ENCODE measurements around the gene HDAC4.

The HDAC4 gene

DNA sequence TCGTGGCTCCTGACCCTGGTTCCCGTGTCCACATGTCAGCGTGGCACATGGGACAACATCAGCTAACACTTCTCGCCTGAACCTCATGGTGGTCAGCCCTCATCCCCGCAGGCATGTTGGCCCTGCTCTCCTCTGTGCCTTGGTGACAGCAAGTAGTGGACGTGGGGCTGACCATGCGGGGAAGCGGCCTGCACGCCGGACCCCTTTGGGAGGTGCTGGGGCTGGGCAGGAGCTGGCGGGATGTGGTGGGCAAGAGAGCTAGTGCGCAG is 303.5 kb downstream of the HDAC4 start:
- no peak overlapping the region for H2AFZ ChIP-seq (ENCODE audit: low read length)
- no peaks in the 10 kb centered on the region for H3K27me3 ChIP-seq (ENCODE audit: insufficient read depth, low read length, poor library complexity, severe bottlenecking)
- H3K4me1 ChIP-seq (ENCODE audit: insufficient read depth, low read length, poor library complexity, severe bottlenecking): peaks cover 8% of the 10 kb centered on the region
- peak overlapping the region; percentile 59 for H3K9ac ChIP-seq (ENCODE audit: low read depth, low read length, poor library complexity, severe bottlenecking)
- H3K9me3 ChIP-seq (ENCODE audit: insufficient read depth, low read depth, low read length): no peaks in the 10 kb centered on the region
- no peaks in the 10 kb centered on the region for H3K9me2 ChIP-seq (replicated peaks; ENCODE audit: low read depth, low read length)
- H3K4me2 ChIP-seq (ENCODE audit: low read depth, low read length, poor library complexity, severe bottlenecking): peak overlapping the region; percentile 54
- H3K4me3 ChIP-seq (ENCODE audit: low read length, poor library complexity, severe bottlenecking): no peak overlapping the region
- H3F3A ChIP-seq (ENCODE audit: low read depth): no peaks in the 10 kb centered on the region
- no peaks in the 10 kb centered on the region for H3K79me2 ChIP-seq (ENCODE audit: insufficient read depth, low read length)
- TF ChIP-seq, protein P1, sequence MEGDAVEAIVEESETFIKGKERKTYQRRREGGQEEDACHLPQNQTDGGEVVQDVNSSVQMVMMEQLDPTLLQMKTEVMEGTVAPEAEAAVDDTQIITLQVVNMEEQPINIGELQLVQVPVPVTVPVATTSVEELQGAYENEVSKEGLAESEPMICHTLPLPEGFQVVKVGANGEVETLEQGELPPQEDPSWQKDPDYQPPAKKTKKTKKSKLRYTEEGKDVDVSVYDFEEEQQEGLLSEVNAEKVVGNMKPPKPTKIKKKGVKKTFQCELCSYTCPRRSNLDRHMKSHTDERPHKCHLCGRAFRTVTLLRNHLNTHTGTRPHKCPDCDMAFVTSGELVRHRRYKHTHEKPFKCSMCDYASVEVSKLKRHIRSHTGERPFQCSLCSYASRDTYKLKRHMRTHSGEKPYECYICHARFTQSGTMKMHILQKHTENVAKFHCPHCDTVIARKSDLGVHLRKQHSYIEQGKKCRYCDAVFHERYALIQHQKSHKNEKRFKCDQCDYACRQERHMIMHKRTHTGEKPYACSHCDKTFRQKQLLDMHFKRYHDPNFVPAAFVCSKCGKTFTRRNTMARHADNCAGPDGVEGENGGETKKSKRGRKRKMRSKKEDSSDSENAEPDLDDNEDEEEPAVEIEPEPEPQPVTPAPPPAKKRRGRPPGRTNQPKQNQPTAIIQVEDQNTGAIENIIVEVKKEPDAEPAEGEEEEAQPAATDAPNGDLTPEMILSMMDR (conservative IDR thresholded peaks at IDR 0.05; ENCODE audit: low read length): no peak
- no peak for TF ChIP-seq EZH2phosphoT487 (IDR thresholded peaks at IDR 0.05; ENCODE audit: borderline replicate concordance)
- peaks cover 3% of the 10 kb centered on the region; the same call in 1 of the 2 replicates for H3K36me3 ChIP-seq (ENCODE audit: insufficient read depth, low read length)
- H4K20me1 ChIP-seq (ENCODE audit: insufficient read depth, low read length, poor library complexity, severe bottlenecking): no peaks in the 10 kb centered on the region

DNA sequence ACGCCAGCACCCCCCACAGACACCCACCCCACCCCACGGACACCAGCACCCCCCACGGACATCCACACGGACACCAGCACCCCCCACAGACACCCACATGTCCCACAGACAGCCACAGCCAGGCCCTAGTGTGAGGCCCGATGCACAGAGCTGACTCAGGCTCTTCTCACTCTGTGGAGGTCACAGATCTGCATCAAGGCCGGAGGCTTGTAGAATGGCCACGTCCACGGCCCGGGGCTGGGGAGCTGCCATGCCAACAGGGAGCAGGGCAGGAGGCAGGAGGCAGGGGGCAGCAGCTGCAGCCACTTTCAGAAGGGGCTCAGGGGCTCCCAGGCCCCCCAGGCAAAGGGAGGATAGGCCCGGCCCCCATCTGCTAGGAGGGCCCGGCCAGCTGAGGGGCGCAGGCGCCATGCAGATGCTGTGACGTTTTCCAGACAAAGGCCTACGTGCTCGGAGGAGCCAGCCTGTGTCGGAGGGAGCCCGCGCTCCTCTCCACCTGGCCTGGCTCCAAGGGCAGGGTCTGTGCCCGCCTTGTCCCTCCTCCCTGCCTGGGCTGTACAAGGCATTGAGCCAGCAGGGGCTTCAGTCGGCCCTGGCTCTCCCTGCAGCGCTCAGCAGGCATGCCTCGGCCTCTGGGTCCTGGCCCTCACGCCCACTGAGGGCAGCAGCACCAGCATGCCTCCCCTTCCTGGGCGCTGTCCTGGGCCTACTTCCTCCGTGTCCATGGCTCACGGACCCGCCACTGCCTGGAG is 304.0 kb downstream of the HDAC4 start:
- Histone ChIP-seq H3K27me3 (ENCODE audit: insufficient read depth, low read length, poor library complexity, severe bottlenecking) (no peaks in the 10 kb centered on the region), H2AFZ (ENCODE audit: low read length) (no peak overlapping the region), H3K4me3 (ENCODE audit: low read length, poor library complexity, severe bottlenecking) (no peak overlapping the region), H3K9me3 (ENCODE audit: insufficient read depth, low read depth, low read length) (no peaks in the 10 kb centered on the region), H3F3A (ENCODE audit: low read depth) (no peaks in the 10 kb centered on the region), H3K4me1 (ENCODE audit: insufficient read depth, low read length, poor library complexity, severe bottlenecking) (peaks cover 8% of the 10 kb centered on the region), H3K9me2 (replicated peaks; ENCODE audit: low read depth, low read length) (no peaks in the 10 kb centered on the region), H3K36me3 (ENCODE audit: insufficient read depth, low read length) (no peaks in the 10 kb centered on the region; the same call in 1 of the 2 replicates), H4K20me1 (ENCODE audit: insufficient read depth, low read length, poor library complexity, severe bottlenecking) (no peaks in the 10 kb centered on the region), H3K79me2 (ENCODE audit: insufficient read depth, low read length) (no peaks in the 10 kb centered on the region), H3K4me2 (ENCODE audit: low read depth, low read length, poor library complexity, severe bottlenecking) (no peak overlapping the region), H3K9ac (ENCODE audit: low read depth, low read length, poor library complexity, severe bottlenecking) (peak overlapping the region; percentile 59)
- TF ChIP-seq EZH2phosphoT487 (IDR thresholded peaks at IDR 0.05; ENCODE audit: borderline replicate concordance): no peak
- TF ChIP-seq, protein P1 (conservative IDR thresholded peaks at IDR 0.05; ENCODE audit: low read length): no peak

DNA sequence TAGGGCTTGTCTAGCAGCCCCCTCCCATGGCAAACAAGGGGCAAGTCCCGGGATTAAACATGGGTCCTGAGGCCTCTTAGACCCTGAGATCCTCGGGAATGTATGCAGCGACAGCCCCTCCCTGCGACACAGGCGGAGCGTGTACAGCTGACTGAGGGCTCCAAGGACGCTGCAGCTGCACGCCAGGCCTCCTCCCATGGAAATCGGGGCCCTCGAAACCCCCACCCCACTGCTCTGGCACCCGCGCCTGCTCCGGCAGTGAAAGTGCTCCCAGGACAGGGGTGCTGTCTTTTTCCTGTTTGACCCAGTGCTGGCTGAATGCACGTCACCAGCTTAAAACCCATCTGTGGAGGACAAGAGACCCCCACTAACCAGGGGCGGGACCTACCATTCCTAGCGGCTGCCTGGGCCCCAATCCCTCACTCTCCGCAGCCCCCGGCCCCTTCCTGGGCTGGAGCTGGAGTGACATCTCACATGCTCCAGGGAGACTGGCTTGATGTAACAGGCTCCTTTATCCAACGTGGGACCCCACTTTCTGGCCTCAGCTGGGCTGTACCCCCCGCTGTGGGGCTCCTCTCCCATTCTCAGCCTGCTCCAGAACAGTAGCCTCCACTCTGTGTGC is 305.2 kb downstream of the HDAC4 start:
- Histone ChIP-seq H3K79me2 (ENCODE audit: insufficient read depth, low read length) (no peaks in the 10 kb centered on the region), H3K4me1 (ENCODE audit: insufficient read depth, low read length, poor library complexity, severe bottlenecking) (peaks cover 8% of the 10 kb centered on the region), H4K20me1 (ENCODE audit: insufficient read depth, low read length, poor library complexity, severe bottlenecking) (no peaks in the 10 kb centered on the region), H2AFZ (ENCODE audit: low read length) (no peak overlapping the region), H3K36me3 (ENCODE audit: insufficient read depth, low read length) (no peaks in the 10 kb centered on the region), H3K9ac (ENCODE audit: low read depth, low read length, poor library complexity, severe bottlenecking) (no peak overlapping the region), H3K4me3 (ENCODE audit: low read length, poor library complexity, severe bottlenecking) (no peak overlapping the region), H3K9me2 (replicated peaks; ENCODE audit: low read depth, low read length) (no peaks in the 10 kb centered on the region), H3K27me3 (ENCODE audit: insufficient read depth, low read length, poor library complexity, severe bottlenecking) (no peaks in the 10 kb centered on the region), H3F3A (ENCODE audit: low read depth) (no peaks in the 10 kb centered on the region), H3K9me3 (ENCODE audit: insufficient read depth, low read depth, low read length) (no peaks in the 10 kb centered on the region), H3K4me2 (ENCODE audit: low read depth, low read length, poor library complexity, severe bottlenecking) (no peak overlapping the region)
- TF ChIP-seq, protein P1 (conservative IDR thresholded peaks at IDR 0.05; ENCODE audit: low read length): no peak
- no peak for TF ChIP-seq EZH2phosphoT487 (IDR thresholded peaks at IDR 0.05; ENCODE audit: borderline replicate concordance)

All from Loucy (cell line).